GM12891 (cell line): ENCODE data around the gene EDA.
A peak's percentile ranks its signal among the peaks of the same experiment; 100 is the strongest.

Experiments
- DNase-seq: peaks from one replicate; pipeline ENCODE4 v3.0.0; 2011; ENCODE audit warnings: low spot score; ENCODE audit not compliant: insufficient read length
- FAIRE-seq: peaks from 2 replicates; lab custom pipeline; 2011; peaks lifted over from hg19 to GRCh38; lab: Jason Lieb, UNC
- PAX5 ChIP-seq: IDR thresholded peaks from 2 replicates; pipeline ENCODE4 v1.6.1; 2011; ENCODE audit warnings: low read length, moderate library complexity, mild to moderate bottlenecking; ENCODE audit not compliant: insufficient read depth, severe bottlenecking
- POLR2A ChIP-seq: IDR thresholded peaks from 2 replicates; pipeline ENCODE4 v1.6.1; 2011; ENCODE audit warnings: low read depth, low read length, control low read depth
- POLR2AphosphoS5 ChIP-seq: IDR thresholded peaks from 2 replicates; pipeline ENCODE4 v1.6.1; 2011; ENCODE audit warnings: low read depth, low read length, control low read depth
- POU2F2 ChIP-seq: IDR thresholded peaks from 2 replicates; pipeline ENCODE4 v1.6.1; 2011; ENCODE audit warnings: low read depth, mild to moderate bottlenecking, control low read depth, low read length, moderate library complexity
- SPI1 ChIP-seq: IDR thresholded peaks from 2 replicates; pipeline ENCODE4 v1.6.1; 2011; ENCODE audit warnings: low read depth, low read length, control low read depth
- TAF1 ChIP-seq: IDR thresholded peaks from 2 replicates; pipeline ENCODE4 v1.6.1; 2011; ENCODE audit warnings: low read depth, low read length, control low read depth

EDA gene

DNA sequence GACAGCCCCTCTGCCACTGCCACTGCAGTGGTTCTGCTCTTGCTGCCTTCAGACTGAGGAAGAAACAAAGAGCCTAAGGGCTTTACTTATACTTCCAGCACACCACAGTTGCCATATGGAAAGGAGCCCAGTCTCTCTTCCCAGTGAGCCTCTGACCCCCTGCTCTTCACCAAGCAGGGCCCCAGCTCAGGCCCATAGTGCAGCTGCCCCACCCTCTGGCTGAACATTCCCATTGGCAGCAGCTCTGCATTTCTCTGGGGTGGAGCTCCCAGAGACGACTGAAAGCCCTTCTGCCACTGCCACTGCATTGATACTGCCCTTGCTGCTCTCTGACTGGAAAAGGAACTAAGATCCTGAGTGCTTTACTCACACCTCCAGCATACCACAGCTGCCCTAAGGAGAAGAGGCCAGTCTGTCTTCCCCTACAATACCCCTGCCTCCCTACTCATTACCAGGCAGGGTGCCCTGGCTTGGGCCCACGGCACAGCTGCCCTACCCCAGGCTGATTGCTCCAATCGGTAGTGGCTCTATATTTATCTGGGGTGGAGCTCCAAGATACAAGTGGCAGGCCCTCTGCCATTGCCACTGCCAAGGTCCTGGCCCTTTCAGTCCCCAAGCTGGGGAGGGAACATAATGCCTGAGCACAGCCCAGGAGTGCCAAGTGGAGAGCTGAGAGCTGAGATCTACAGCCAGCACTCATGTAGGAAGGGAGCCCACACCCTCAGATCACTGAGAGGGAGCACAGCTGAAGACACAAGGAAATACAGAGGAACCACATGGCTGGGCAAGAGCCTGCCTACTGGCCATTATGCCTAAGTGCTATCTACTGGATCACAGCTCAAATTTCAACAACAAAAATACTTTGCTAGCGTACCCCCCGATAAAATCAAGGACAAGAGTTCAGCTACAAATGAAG, 397.8 kb downstream of the EDA start:
- TF ChIP-seq POLR2A: no peak
- TF ChIP-seq POU2F2: no peak
- TF ChIP-seq TAF1: no peak
- no peak for TF ChIP-seq POLR2AphosphoS5
- TF ChIP-seq SPI1: no peak
- no peak for TF ChIP-seq PAX5
- no peak for DNase-seq
- no peak for FAIRE-seq

DNA sequence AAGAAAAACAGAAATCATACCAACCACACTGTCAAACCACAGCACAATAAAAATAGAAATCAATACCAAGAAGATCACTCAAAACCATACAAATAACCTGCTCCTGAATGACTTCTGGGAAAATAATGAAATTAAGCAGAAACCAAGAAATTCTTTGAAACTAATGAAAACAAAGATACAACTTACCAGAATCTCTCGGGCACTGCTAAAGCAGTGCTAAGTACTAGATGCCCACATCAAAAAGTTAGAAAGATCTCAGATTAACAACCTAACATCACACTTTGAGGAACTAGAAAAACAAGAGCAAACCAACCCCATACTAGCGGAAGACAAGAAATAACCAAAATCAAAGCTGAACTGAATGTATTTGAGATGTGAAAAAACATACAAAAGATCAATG, 400.6 kb downstream of the EDA start:
- TF ChIP-seq SPI1: no peak
- no peak for TF ChIP-seq POU2F2
- no peak for TF ChIP-seq POLR2AphosphoS5
- no peak for TF ChIP-seq POLR2A
- no peak for TF ChIP-seq TAF1
- no peak for TF ChIP-seq PAX5
- DNase-seq (no peak), FAIRE-seq (no peak)

DNA sequence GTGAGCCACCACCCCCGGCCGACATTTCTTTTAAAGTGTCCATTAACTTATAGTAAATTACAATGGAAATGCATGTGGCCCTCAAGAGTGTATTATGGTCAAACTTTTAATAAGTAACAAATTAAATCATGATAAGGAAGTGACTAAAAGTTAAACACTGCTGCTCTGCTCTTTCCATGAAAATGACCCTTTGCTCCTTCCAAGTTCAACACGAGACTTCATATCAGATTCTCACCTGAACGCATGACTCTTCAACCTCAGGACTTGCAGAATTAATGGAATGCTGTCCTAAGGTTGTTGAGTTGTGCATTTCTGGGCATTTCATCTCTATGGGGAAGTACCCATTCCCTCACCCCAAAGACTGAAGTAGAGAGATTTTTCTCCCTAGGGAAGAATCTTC, 406.7 kb downstream of the EDA start:
- no peak for TF ChIP-seq POLR2A
- no peak for TF ChIP-seq POLR2AphosphoS5
- no peak for TF ChIP-seq POU2F2
- no peak for TF ChIP-seq SPI1
- TF ChIP-seq TAF1: no peak
- TF ChIP-seq PAX5: no peak
- DNase-seq: no peak
- FAIRE-seq: no peak

DNA sequence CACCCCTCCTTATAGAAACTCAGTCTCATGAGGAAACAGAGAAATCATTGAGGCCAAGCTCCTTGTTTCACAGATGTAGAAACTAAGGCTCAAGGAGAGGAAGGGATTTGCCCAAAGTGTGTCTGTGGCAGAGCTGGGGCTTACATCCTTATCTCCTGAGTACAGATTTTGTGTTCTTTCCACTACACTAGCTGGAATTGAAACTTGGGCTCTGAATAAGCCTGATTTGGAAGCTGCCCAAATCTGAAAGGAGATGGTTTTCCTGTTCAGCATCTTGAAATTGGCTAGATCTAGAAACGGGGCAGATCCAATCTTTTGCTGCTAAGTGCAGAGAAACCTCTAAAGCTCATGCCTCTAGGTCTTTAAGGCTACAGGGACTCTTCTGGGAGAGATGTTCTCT, 409.6 kb downstream of the EDA start:
- TF ChIP-seq PAX5 (no peak), POLR2A (no peak), SPI1 (no peak), POU2F2 (no peak), POLR2AphosphoS5 (no peak), TAF1 (no peak)
- FAIRE-seq (no peak), DNase-seq (no peak)

DNA sequence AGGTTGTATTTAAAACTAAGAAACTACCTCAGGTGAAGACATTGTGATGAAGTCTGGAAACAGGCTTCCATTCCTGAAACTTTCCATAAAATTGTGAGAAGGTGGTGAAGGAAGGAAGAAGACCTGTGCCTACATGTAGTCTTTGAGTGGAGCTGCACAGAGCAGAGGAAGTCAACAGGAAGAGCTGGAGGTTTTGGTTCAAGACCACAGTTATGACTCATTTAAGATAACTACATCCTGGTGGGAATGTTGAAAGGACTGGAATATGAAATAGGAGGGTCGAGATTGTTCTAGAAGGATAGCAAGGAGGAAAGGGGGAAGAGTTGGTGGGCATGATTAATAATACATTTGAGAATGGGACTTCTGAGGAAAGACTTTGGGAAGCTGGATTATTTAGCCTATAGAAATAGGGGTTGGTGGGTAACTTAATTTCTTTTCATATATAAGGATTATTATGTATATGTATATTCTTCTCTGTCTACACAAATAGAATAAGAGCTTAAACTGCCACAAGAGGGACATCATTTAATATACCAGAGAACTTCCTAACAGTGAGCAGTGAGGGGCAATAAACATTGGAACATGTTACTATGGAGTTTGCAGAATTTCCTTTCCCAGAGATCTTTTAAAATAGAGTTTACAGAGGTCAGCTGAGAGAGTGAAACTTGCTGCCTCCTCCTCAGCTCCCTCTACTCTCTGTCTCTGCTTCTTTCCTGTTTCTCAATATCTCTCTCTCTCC, 410.4 kb downstream of the EDA start:
- FAIRE-seq (no peak), DNase-seq (no peak)
- TF ChIP-seq POLR2A (no peak), TAF1 (no peak)

DNA sequence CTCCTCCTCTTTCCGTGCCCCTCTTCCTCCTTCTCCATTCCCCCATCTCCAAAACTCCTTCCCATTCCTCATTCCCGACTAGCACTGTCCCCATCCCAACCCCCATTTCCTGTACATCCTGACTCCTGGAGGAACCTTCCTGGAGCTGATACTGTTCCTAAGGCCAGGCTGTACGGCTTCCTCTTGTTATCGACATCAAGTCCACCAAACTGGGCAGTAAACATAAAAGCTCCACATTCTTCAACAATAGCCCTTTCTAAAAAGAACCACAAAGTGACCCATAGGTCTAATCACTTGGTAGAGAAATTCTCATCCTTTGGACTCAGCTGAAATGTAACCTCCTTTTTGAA, 410.9 kb downstream of the EDA start:
- no peak for DNase-seq
- TF ChIP-seq POU2F2 (no peak), PAX5 (no peak), TAF1 (no peak), SPI1 (no peak), POLR2AphosphoS5 (no peak), POLR2A (no peak)
- no peak for FAIRE-seq

DNA sequence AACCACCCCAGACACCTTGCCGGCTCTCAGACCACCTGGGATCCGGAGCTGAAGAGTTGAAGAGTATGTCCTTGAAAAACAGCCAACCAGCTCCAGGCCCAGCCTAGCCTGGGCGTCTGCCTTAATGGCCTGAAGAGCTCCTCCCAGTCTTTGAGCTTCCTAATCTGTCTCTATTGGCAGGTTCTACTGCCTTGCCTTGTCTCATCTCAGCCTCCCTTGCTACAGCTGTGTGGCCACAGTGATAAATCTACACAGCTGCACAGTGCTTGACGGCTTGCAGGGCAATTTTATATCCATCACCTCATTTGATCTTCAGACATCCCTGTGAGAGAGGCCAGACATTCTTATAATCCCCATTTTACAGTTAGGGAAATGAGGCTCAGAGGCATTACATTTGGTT, 413.9 kb downstream of the EDA start:
- TF ChIP-seq TAF1: no peak
- TF ChIP-seq POLR2AphosphoS5: no peak
- no peak for TF ChIP-seq SPI1
- TF ChIP-seq PAX5: no peak
- no peak for TF ChIP-seq POU2F2
- TF ChIP-seq POLR2A: no peak
- no peak for FAIRE-seq
- no peak for DNase-seq

DNA sequence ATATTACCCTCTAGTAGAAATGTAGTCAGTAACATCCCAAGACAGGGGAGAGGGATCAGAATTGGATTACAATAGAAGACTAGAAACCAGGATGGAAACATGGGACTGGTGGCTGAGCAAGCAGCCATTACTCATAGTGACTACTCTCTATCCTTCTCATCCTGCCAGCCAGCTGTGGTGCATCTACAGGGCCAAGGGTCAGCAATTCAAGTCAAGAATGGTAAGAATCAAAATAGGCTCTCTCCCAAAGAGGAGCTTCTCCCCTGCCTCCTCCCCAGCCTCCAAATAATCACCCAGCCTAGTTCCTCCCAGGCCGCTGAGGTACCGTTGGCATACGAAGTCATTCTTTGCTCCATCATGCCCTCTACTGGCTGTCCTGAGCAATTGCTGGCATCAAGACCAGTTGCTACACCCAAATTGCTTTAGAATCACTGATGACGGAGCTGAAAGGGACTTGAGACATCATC, 414.4 kb downstream of the EDA start:
- TF ChIP-seq POU2F2 (no peak), PAX5 (no peak), TAF1 (no peak), SPI1 (no peak), POLR2AphosphoS5 (no peak), POLR2A (no peak)
- DNase-seq (peak; percentile 15), FAIRE-seq (peak; percentile 84)

DNA sequence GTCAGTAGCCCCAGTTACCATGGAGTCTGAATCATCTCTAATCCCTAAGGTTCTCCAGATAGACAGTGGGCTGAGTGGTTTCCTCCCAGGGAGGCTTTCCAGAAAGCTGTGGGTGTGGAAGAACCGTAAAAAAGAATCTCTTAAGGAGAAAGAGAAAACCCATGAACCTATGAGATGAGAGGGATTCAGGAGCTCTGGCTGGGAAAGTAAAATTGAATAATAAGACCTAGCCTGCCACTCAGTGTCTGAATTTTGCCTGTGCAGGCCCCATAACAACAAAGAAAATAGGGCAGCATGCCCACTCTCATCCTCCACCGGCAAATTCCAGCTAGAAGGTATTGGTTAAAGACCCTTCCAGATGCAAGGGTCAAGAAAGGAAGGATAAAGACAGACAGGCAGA, 416.9 kb downstream of the EDA start:
- TF ChIP-seq SPI1 (no peak), POLR2A (no peak), POU2F2 (no peak), PAX5 (no peak), POLR2AphosphoS5 (no peak), TAF1 (no peak)
- FAIRE-seq (no peak), DNase-seq (no peak)
